PC-9 (cell line): ENCODE measurements around the gene WBP2. TPM values are rescaled to one million over a fixed set of nuclear protein-coding genes. Genes with fewer than 3 reads are reported as not detected.

Source experiments
- BruUV-seq: library from RNA; stranded (reverse); fragments of 400-500 nt; replicated peaks from 2 replicates; lab custom pipeline; 2021; lab: Mats Ljungman, UMichigan
- CTCF ChIA-PET: fragments of 300-600 bp; sonication (Branson Sonifier 250); formaldehyde crosslinking; loops from one replicate; lab custom pipeline; 2022; ENCODE audit warnings: antibody characterized with exemption; lab: Charles Lee
- POLR2A ChIA-PET: fragments of 300-600 bp; sonication (Branson Sonifier 250); formaldehyde crosslinking; loops from one replicate; lab custom pipeline; 2022; ENCODE audit warnings: antibody characterized with exemption; ENCODE audit not compliant: unreplicated experiment; lab: Charles Lee
- DNase-seq, 2 experiments: peaks; one replicate each; pipeline versions ENCODE4 v3.0.0 to v3.0.0-alpha.2; 2015 to 2022; ENCODE audit warnings: mixed read lengths in 1 of 2
- H2AFZ ChIP-seq: fragments of 200-600 bp; sonication (generic); 2 replicates; pipeline ENCODE4 v1.8.1; 2017; ENCODE audit warnings: antibody characterized with exemption
- H3F3A ChIP-seq: fragments of 200-600 bp; sonication (generic); 2 replicates; pipeline ENCODE4 v1.8.1; 2017; ENCODE audit warnings: antibody characterized with exemption, mild to moderate bottlenecking, low read depth; ENCODE audit not compliant: insufficient read depth
- H3K27ac ChIP-seq: fragments of 200-600 bp; sonication (generic); 2 replicates; pipeline ENCODE4 v1.6.1; 2016; ENCODE audit warnings: mixed run types
- H3K27me3 ChIP-seq: fragments of 200-600 bp; sonication (generic); 2 replicates; pipeline ENCODE4 v1.6.1; 2016; ENCODE audit warnings: low read depth, mixed run types; ENCODE audit not compliant: insufficient read depth
- H3K36me3 ChIP-seq: fragments of 200-600 bp; sonication (generic); 2 replicates; pipeline ENCODE4 v1.6.1; 2016; ENCODE audit warnings: low read depth, mixed run types
- H3K4me1 ChIP-seq: fragments of 200-600 bp; sonication (generic); replicated peaks from 2 replicates; pipeline ENCODE4 v1.6.1; 2016; ENCODE audit warnings: mixed run types; ENCODE audit not compliant: insufficient read depth
- H3K4me2 ChIP-seq: fragments of 200-600 bp; sonication (generic); 2 replicates; pipeline ENCODE4 v1.6.1; 2017; ENCODE audit warnings: mixed run types
- H3K4me3 ChIP-seq: fragments of 200-600 bp; sonication (generic); 2 replicates; pipeline ENCODE4 v1.6.1; 2016; ENCODE audit warnings: mixed run types
- H3K79me2 ChIP-seq: fragments of 200-600 bp; sonication (generic); 2 replicates; pipeline ENCODE4 v1.6.1; 2017; ENCODE audit warnings: low read depth, mixed run types
- H3K9me2 ChIP-seq: fragments of 200-600 bp; sonication (generic); 2 replicates; pipeline ENCODE4 v1.8.1; 2017; ENCODE audit warnings: mild to moderate bottlenecking; ENCODE audit not compliant: insufficient read depth
- H3K9me3 ChIP-seq: fragments of 200-600 bp; sonication (generic); 2 replicates; pipeline ENCODE4 v1.8.1; 2016; ENCODE audit warnings: low read depth; ENCODE audit not compliant: insufficient read depth
- H4K20me1 ChIP-seq: fragments of 200-600 bp; sonication (generic); 2 replicates; pipeline ENCODE4 v1.8.1; 2017; ENCODE audit not compliant: insufficient read depth
- EZH2 ChIP-seq: fragments of 200-600 bp; sonication (generic); IDR thresholded peaks from 2 replicates; pipeline ENCODE4 v1.8.0; 2017; ENCODE audit warnings: antibody characterized with exemption, low read depth
- intact Hi-C: fragments of 100-400 bp; cut with micrococcal nuclease; formaldehyde crosslinking; loops from one replicate; pipeline ENCODE4 v1.10.0; 2022; ENCODE audit not compliant: unreplicated experiment
- total RNA-seq: library from RNA; stranded (reverse); gene quantifications from 2 replicates; pipeline ENCODE4 v1.2.3, GENCODE V29; 2021
- TF ChIP-seq, protein P1 (sequence below): fragments of 200-600 bp; sonication (generic); conservative IDR thresholded peaks from 2 replicates; pipeline ENCODE4 v1.6.1; 2017; ENCODE audit warnings: mixed run types, antibody characterized with exemption, mild to moderate bottlenecking, moderate library complexity

Gene WBP2
- total RNA-seq, 1 experiment from 2014 or later, result 159 TPM

DNA sequence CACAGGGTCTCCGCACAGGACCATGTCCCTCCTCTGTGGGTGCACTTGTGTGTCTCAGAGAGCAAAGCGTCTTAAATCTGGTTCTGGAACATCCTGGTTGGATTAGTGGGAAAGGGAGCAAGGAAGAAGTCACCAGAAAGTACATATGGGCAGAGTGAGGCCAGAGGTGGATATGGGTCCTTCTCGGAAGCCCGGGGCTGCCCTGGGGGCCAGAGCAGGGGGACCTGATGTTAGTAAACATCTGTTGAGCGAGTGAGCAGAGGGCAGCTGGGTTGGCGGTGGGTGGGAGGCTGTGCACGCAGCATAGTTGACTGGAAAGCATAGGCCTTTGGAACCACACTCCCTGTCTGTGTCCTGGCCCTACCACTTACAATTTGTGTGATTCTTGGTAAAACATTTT, 33.6 kb downstream of the WBP2 start:
- Histone ChIP-seq H3F3A (peaks cover 12% of the 10 kb centered on the region; the same call in 1 of the 2 replicates), H3K4me1 (no peaks in the 10 kb centered on the region), H3K27ac (no peak overlapping the region), H3K36me3 (peaks cover 10% of the 10 kb centered on the region), H3K9me2 (no peaks in the 10 kb centered on the region), H4K20me1 (no peaks in the 10 kb centered on the region), H3K9me3 (no peaks in the 10 kb centered on the region), H3K27me3 (no peaks in the 10 kb centered on the region), H3K4me3 (no peak overlapping the region), H2AFZ (no peak overlapping the region), H3K79me2 (no peaks in the 10 kb centered on the region), H3K4me2 (no peak overlapping the region)
- no peak for TF ChIP-seq EZH2
- TF ChIP-seq, protein P1, sequence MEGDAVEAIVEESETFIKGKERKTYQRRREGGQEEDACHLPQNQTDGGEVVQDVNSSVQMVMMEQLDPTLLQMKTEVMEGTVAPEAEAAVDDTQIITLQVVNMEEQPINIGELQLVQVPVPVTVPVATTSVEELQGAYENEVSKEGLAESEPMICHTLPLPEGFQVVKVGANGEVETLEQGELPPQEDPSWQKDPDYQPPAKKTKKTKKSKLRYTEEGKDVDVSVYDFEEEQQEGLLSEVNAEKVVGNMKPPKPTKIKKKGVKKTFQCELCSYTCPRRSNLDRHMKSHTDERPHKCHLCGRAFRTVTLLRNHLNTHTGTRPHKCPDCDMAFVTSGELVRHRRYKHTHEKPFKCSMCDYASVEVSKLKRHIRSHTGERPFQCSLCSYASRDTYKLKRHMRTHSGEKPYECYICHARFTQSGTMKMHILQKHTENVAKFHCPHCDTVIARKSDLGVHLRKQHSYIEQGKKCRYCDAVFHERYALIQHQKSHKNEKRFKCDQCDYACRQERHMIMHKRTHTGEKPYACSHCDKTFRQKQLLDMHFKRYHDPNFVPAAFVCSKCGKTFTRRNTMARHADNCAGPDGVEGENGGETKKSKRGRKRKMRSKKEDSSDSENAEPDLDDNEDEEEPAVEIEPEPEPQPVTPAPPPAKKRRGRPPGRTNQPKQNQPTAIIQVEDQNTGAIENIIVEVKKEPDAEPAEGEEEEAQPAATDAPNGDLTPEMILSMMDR, result no peak
- BruUV-seq, result no TSS peak
- CTCF ChIA-PET, result no interaction called here
- POLR2A ChIA-PET, result no interaction called here
- intact Hi-C loops, result no loop called here
- no peak for DNase-seq

DNA sequence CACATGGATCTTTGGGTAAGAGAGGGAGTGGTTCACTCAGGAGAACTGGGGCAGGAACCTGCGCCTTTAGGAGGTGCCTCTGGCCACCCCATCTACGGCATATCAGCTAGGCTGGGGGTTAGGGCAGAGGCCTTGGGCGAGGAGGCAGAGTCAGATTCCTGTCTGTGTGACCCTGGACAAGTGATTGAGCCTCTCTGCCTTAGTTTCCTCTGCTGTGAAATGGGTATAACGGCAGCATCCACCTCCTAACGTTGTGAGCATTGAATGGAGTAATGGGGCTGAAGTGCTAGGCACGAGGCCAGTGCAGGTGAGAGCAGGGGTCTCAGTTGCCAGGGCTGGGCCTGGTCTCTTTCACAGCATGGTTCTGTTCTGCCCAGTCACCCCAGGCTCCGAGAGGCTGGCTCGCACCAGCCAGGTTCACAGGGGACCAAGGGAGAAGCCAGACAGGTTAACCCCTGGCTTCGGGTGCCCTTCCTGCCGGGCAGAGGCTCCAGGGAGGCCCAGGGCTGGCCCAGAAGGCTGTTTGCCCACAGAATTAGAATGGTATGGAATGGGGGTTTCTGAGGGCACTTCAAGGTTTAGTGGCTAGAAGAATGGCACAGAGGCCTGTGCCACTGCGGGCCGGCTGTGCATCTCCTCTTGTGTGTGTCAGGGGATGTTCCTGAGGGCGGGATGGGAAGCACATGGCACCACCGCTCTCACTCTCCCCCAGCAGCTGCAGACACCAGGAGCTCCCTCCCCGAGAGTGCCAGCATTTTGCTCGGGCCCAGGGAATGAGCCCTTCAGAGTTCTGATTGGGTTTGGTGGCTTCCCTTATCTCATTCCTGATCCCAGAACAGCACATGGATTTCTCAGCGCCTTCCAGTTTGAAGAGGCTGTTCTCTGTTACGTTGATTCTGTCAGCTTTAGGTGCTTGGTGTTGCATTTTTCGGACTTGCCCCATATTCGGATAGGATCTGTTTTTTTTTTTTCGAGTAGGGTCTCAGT, 34.7 kb downstream of the WBP2 start:
- Histone ChIP-seq H4K20me1 (no peaks in the 10 kb centered on the region), H3K79me2 (no peaks in the 10 kb centered on the region), H3K4me1 (peaks cover 1% of the 10 kb centered on the region), H3K27me3 (no peaks in the 10 kb centered on the region), H3K9me3 (no peaks in the 10 kb centered on the region), H2AFZ (no peak overlapping the region), H3K9me2 (no peaks in the 10 kb centered on the region), H3F3A (no peaks in the 10 kb centered on the region), H3K4me3 (no peak overlapping the region), H3K36me3 (peaks cover 10% of the 10 kb centered on the region), H3K27ac (no peak overlapping the region), H3K4me2 (no peak overlapping the region)
- CTCF ChIA-PET, result interaction anchor here (0.7 kb wide), 1 partner anchor 27 kb away, joined by 3 read pairs; no protein-coding TSS in a partner anchor
- POLR2A ChIA-PET, result interaction anchor here (0.6 to 0.7 kb wide), 2 partner anchors 16 to 38 kb away, joined by 4 to 9 read pairs; no protein-coding TSS in a partner anchor
- no peak for TF ChIP-seq EZH2
- TF ChIP-seq, protein P1, result no peak
- BruUV-seq, result no TSS peak
- intact Hi-C loops, result no loop called here
- no peak for DNase-seq

DNA sequence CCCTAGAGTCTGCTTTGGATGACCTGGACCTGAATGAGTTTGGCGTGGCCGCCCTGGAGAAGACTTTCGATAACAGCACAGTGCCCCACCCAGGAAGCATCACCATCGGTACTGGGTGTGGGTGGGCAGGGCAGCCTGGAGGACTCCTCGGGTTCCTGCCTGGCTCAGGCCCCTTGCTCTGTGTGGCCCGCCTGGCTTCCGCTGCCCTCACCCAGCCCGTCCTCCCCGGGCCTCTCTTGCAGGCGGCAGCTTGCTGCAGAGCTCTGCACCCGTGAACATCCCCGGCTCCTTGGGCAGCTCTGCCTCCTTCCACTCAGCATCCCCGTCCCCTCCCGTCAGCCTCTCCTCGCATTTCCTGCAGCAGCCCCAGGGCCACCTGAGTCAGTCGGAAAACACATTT, 35.5 kb downstream of the WBP2 start:
- TF ChIP-seq, protein P1, result no peak
- no peak for TF ChIP-seq EZH2
- ChIA-PET CTCF (no interaction called here), POLR2A (no interaction called here)
- no peaks in the 10 kb centered on the region for H4K20me1 ChIP-seq
- no TSS peak for BruUV-seq
- no peaks in the 10 kb centered on the region for H3K9me3 ChIP-seq
- H3K27me3 ChIP-seq, result no peaks in the 10 kb centered on the region
- DNase-seq, result no peak
- no peak overlapping the region for H3K27ac ChIP-seq
- no peak overlapping the region for H3K4me3 ChIP-seq
- H3K36me3 ChIP-seq, result peaks cover 10% of the 10 kb centered on the region
- no peaks in the 10 kb centered on the region for H3K9me2 ChIP-seq
- peaks cover under 1% of the 10 kb centered on the region; the same call in 1 of the 2 replicates for H3F3A ChIP-seq
- H3K79me2 ChIP-seq, result no peaks in the 10 kb centered on the region
- intact Hi-C loops, result loop anchor here (5.0 kb wide), 1 partner anchor 42 kb away; a partner anchor contains a TSS
- H3K4me1 ChIP-seq, result peaks cover 7% of the 10 kb centered on the region
- no peak overlapping the region for H3K4me2 ChIP-seq
- no peak overlapping the region for H2AFZ ChIP-seq
